Keratinocyte (primary cell): ENCODE measurements around the gene ADAT3.

ENCODE experiments used
- EZH2 ChIP-seq: IDR thresholded peaks from one replicate; pipeline ENCODE4 v1.6.1; 2012; ENCODE audit warnings: inconsistent platforms, mild to moderate bottlenecking, low read length, moderate library complexity
- TF ChIP-seq, protein P1 (sequence below), 3 experiments: IDR thresholded peaks in 1 of 3; conservative IDR thresholded peaks in 1 of 3; optimal IDR thresholded peaks in 1 of 3; 2 replicates in 2 of 3; 3 replicates in 1 of 3; pipeline versions ENCODE3 to v1.5.1; 2011; ENCODE audit warnings: low read length in 3 of 3, mild to moderate bottlenecking in 3 of 3, moderate library complexity in 2 of 3, control low read depth in 1 of 3, inconsistent platforms in 1 of 3; ENCODE audit not compliant: insufficient read depth in 2 of 3; ENCODE audit errors: extremely low read depth in 1 of 3

DNA sequence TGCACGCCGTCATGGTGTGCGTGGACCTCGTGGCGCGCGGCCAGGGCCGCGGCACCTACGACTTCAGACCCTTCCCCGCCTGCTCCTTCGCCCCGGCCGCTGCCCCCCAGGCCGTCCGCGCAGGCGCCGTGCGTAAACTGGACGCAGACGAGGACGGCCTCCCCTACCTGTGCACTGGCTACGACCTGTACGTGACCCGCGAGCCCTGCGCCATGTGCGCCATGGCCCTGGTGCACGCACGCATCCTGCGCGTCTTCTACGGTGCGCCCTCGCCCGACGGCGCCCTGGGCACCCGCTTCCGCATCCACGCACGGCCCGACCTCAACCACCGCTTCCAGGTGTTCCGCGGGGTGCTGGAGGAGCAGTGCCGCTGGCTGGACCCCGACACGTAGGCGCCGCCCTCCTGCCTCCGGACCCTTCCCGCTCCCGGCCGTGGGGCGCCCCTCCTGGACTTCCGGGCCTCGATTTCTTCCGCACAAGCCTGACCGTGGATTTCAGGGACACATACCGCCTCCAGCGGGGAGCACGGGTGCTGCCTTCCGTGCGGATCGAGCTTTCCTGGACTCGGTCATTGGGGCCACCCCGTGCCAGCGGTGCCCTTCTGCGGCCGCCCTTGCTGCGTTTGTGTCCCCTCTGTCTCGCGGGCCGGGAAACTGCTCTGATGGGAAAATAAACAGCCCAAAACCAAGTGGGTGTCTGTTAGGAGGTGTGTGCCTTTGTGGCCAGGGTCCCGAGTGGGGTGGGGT is 7.7 kb downstream of the ADAT3 start:
- TF ChIP-seq EZH2, result no peak
- TF ChIP-seq, protein P1, sequence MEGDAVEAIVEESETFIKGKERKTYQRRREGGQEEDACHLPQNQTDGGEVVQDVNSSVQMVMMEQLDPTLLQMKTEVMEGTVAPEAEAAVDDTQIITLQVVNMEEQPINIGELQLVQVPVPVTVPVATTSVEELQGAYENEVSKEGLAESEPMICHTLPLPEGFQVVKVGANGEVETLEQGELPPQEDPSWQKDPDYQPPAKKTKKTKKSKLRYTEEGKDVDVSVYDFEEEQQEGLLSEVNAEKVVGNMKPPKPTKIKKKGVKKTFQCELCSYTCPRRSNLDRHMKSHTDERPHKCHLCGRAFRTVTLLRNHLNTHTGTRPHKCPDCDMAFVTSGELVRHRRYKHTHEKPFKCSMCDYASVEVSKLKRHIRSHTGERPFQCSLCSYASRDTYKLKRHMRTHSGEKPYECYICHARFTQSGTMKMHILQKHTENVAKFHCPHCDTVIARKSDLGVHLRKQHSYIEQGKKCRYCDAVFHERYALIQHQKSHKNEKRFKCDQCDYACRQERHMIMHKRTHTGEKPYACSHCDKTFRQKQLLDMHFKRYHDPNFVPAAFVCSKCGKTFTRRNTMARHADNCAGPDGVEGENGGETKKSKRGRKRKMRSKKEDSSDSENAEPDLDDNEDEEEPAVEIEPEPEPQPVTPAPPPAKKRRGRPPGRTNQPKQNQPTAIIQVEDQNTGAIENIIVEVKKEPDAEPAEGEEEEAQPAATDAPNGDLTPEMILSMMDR (optimal IDR thresholded peaks at IDR 0.05 in 1 of 3, IDR thresholded peaks at IDR 0.05 in 1 of 3, conservative IDR thresholded peaks at IDR 0.05 in 1 of 3; ENCODE audit: extremely low read depth in 1 of 3, insufficient read depth in 2 of 3, low read length in 3 of 3), result no peak
